CD4-positive, alpha-beta T cell treated with Interleukin-12 subunit alpha and Interleukin-12 subunit beta, for 1 hour (primary cell): ENCODE data around the gene DTNBP1.

ENCODE experiments used
- DNase-seq: peaks from one replicate; pipeline ENCODE4 v3.0.0-alpha.2; 2020

DTNBP1 gene

GRCh38 chr6:15526212-15526701 is 136.6 kb downstream of the DTNBP1 start:
- no peak for DNase-seq

- no peak for DNase-seq
Measured at GRCh38 chr6:15524861-15525401, 137.9 kb downstream of the DTNBP1 start.

- DNase-seq: no peak
Measured at GRCh38 chr6:15523679-15524630, 138.9 kb downstream of the DTNBP1 start.

- DNase-seq: no peak
Measured at GRCh38 chr6:15522856-15523529, 139.8 kb downstream of the DTNBP1 start.

- no peak for DNase-seq
Measured at GRCh38 chr6:15522427-15522826, 140.4 kb downstream of the DTNBP1 start.

GRCh38 chr6:15522026-15522425 is 140.8 kb downstream of the DTNBP1 start:
- DNase-seq: no peak

- no peak for DNase-seq
Measured at GRCh38 chr6:15521582-15521981, 141.2 kb downstream of the DTNBP1 start.

- DNase-seq: no peak
Measured at GRCh38 chr6:15520626-15521203, 142.1 kb downstream of the DTNBP1 start.

GRCh38 chr6:15519681-15520080 is 143.1 kb downstream of the DTNBP1 start:
- DNase-seq: no peak

- no peak for DNase-seq
Measured at GRCh38 chr6:15518878-15519277, 143.9 kb downstream of the DTNBP1 start.

GRCh38 chr6:15518057-15518456 is 144.8 kb downstream of the DTNBP1 start:
- DNase-seq: no peak

GRCh38 chr6:15517600-15517999 is 145.2 kb downstream of the DTNBP1 start:
- no peak for DNase-seq

GRCh38 chr6:15516923-15517560 is 145.8 kb downstream of the DTNBP1 start:
- no peak for DNase-seq

- DNase-seq: no peak
Measured at GRCh38 chr6:15516378-15516777, 146.4 kb downstream of the DTNBP1 start.

GRCh38 chr6:15515660-15516375 is 147.0 kb downstream of the DTNBP1 start:
- no peak for DNase-seq

- DNase-seq: no peak
Measured at GRCh38 chr6:15515226-15515625, 147.6 kb downstream of the DTNBP1 start.

- no peak for DNase-seq
Measured at GRCh38 chr6:15513801-15514711, 148.8 kb downstream of the DTNBP1 start.

- no peak for DNase-seq
Measured at GRCh38 chr6:15513131-15513771, 149.6 kb downstream of the DTNBP1 start.

- DNase-seq: no peak
Measured at GRCh38 chr6:15512721-15513120, 150.1 kb downstream of the DTNBP1 start.

GRCh38 chr6:15512126-15512525 is 150.7 kb downstream of the DTNBP1 start:
- DNase-seq: no peak
